ENCODE results near the gene HLA-DOA. TPM values are rescaled to one million over a fixed set of nuclear protein-coding genes. Genes with fewer than 3 reads are reported as not detected.

Gene HLA-DOA
- total RNA-seq, result under 0.01 TPM in 1 of 2 replicates, not detected in the other

GRCh38 chr6:33008944-33009861 lies at the start of gene HLA-DOA:
Gene HLA-DOA (minus strand): TSS chr6:33009591.

DNA sequence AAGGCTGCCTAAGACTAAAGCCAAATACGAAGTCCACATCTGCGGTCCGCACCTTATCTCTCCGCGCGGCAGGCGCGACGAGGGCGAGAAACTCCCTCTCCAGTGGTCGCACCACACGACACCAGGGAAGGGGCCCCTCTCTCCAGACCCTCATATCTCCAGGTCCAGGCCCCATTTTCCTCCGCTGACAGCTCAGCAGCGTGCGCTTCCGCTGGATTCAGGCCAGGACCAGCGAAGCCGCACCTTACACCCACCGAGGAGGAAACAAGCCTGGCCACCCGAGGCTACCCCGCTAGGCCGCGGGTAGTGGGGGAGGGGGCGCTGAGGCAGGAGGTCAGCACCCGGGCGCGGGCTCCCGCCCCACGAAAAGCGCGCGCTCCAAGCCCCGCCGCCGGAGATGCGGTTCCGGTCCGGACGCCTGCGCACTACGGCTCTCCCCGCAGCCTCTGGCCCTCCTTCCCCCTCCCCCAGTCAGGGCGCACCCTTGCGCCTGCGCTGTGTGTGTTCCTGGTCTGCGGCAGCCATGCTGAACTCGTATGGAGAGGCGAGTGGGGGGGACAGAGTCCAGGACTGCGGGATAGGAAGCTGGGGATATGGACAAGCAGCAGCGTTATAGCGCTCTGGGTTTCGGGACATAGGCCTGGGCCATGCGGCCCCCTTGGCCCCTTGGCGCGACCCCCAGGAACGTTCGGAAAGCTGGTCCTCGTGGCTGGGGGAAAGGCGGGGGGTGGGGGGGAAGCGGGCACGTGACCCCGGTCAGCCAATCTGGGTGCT lies 41.1 kb downstream of the HLA-DOA start, which contains the start of gene BRD2:
Gene BRD2, plus strand, starts transcription at position 502 of the 774 bp plus-strand sequence. CDS start 4,305 bp downstream, outside the sequence.

Other genes with a start within 250 kb of the HLA-DOA start
- gene HLA-DQB2, start 246.1 kb downstream of the HLA-DOA start, total RNA-seq, result not detected in 2 replicates
- gene HLA-DOB, start 192.6 kb downstream of the HLA-DOA start, total RNA-seq, result 0.32 and 1.5 TPM in 2 replicates
- 22.1 and 28.9 TPM in 2 replicates for gene TAP2, start 170.9 kb downstream of the HLA-DOA start, total RNA-seq
- gene PSMB8, start 165.5 kb downstream of the HLA-DOA start, total RNA-seq, result 71.3 and 74.7 TPM in 2 replicates
- 31.8 and 34.8 TPM in 2 replicates for gene TAP1, start 155.9 kb downstream of the HLA-DOA start, total RNA-seq
- gene PSMB9, start 155.4 kb downstream of the HLA-DOA start, total RNA-seq, result 48.1 and 49.2 TPM in 2 replicates
- 0.09 and 0.79 TPM in 2 replicates for gene HLA-DMB, start 68.6 kb downstream of the HLA-DOA start, total RNA-seq
- 4.6 and 5.3 TPM in 2 replicates for gene HLA-DMA, start 56.5 kb downstream of the HLA-DOA start, total RNA-seq
- 43.8 and 55.0 TPM in 2 replicates for gene BRD2, start 41.0 kb downstream of the HLA-DOA start, total RNA-seq
- gene HLA-DPA1, start 64.1 kb upstream of the HLA-DOA start, total RNA-seq, result 2.4 TPM in 1 of 2 replicates, not detected in the other
- 3.5 and 10.4 TPM in 2 replicates for gene HLA-DPB1, start 66.4 kb upstream of the HLA-DOA start, total RNA-seq
- gene COL11A2, start 182.9 kb upstream of the HLA-DOA start, total RNA-seq, result 0.16 and 0.17 TPM in 2 replicates
- 25.2 and 26.4 TPM in 2 replicates for gene RXRB, start 191.1 kb upstream of the HLA-DOA start, total RNA-seq
- gene SLC39A7, start 191.3 kb upstream of the HLA-DOA start, total RNA-seq, result 121 and 154 TPM in 2 replicates
- 9.5 and 10.9 TPM in 2 replicates for gene HSD17B8, start 195.1 kb upstream of the HLA-DOA start, total RNA-seq
- 45.4 and 50.0 TPM in 2 replicates for gene RING1, start 198.9 kb upstream of the HLA-DOA start, total RNA-seq